RWPE1 (cell line): ENCODE data around the gene BCLAF3.

Experiments used
- CTCF ChIA-PET: fragments of 350-600 bp; sonication (Branson Sonifier 250); formaldehyde crosslinking; extraction: SDS; loops from one replicate; lab custom pipeline; 2021; lab: Yijun Ruan, JAX
- POLR2A ChIA-PET: fragments of 400-600 bp; formaldehyde crosslinking; extraction: SDS; loops from one replicate; lab custom pipeline; 2020; ENCODE audit warnings: antibody characterized with exemption; ENCODE audit not compliant: low non-redundant PET; lab: Yijun Ruan, JAX
- DNase-seq: peaks from one replicate; pipeline ENCODE4 v3.0.0; 2012; ENCODE audit warnings: low spot score
- H3K27ac ChIP-seq: fragments of 450-650 bp; 2 replicates; pipeline ENCODE4 v1.5.1; 2017
- TF ChIP-seq, protein P1 (sequence below): fragments of 450-650 bp; conservative IDR thresholded peaks from 2 replicates; pipeline ENCODE4 v1.5.1; 2017; ENCODE audit warnings: low read depth, mild to moderate bottlenecking

BCLAF3 gene

DNA sequence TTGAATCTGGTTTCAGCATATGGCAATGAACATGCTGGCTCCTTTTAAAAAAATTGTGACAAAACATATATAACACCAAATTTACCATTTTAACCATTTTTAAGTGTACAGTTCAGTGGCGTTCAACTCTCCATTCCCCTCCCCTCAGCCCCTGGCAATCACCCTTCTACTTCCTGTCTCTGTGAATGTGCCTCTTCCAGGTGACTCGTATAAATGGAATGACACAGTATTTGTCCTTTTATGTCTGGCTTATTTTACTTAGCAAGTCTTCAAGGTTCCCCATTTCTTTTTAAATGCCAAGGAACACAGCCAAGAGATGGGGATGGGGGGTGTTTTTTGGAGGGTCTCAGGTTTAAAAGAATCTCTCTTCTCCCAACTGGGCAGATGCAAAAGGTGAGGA is 35.4 kb upstream of the BCLAF3 start:
- CTCF ChIA-PET = interaction anchor here (0.6 kb wide), 1 partner anchor 63 kb away, joined by 3 read pairs; no protein-coding TSS in a partner anchor
- DNase-seq = no peak
- TF ChIP-seq, protein P1, sequence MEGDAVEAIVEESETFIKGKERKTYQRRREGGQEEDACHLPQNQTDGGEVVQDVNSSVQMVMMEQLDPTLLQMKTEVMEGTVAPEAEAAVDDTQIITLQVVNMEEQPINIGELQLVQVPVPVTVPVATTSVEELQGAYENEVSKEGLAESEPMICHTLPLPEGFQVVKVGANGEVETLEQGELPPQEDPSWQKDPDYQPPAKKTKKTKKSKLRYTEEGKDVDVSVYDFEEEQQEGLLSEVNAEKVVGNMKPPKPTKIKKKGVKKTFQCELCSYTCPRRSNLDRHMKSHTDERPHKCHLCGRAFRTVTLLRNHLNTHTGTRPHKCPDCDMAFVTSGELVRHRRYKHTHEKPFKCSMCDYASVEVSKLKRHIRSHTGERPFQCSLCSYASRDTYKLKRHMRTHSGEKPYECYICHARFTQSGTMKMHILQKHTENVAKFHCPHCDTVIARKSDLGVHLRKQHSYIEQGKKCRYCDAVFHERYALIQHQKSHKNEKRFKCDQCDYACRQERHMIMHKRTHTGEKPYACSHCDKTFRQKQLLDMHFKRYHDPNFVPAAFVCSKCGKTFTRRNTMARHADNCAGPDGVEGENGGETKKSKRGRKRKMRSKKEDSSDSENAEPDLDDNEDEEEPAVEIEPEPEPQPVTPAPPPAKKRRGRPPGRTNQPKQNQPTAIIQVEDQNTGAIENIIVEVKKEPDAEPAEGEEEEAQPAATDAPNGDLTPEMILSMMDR = no peak
- no peak overlapping the region for H3K27ac ChIP-seq
- POLR2A ChIA-PET = no interaction called here

DNA sequence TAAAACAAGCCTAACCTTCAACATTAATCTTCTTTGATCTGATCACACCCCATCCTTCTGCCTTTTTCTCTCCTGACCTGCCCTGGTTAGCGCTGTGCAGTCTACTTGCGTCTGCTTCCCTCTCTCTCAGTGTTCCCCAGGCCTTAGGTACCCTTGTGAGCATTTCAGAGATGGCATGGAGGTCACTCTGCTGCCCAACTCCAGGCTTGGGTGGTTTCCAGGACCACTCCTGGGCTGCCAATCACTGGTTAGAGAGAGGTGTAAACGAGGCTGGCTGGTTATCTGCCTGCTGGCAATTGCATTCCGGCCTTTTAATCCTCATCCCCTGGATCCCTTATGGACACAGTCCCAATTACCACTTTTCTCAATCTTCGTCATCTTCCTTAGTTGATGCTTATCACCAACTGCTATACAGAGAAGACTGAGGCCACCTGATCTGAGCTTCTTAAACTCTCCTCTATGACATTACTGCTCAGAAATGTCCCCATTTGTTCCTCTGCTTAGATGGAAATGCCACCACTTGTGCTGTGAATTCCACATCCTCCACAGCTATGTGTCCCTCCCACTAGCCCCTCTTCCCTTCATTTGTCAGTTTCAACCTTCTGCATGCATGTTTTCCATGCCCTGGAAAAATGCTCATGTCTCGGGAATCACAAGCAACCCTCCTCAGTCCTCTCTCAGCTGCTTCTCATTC is 29.0 kb upstream of the BCLAF3 start:
- no peak for DNase-seq
- H3K27ac ChIP-seq = no peak overlapping the region
- CTCF ChIA-PET = interaction anchor here (0.7 kb wide), 1 partner anchor 20 kb away, joined by 3 read pairs; no protein-coding TSS in a partner anchor
- POLR2A ChIA-PET = no interaction called here
- TF ChIP-seq, protein P1 = no peak

DNA sequence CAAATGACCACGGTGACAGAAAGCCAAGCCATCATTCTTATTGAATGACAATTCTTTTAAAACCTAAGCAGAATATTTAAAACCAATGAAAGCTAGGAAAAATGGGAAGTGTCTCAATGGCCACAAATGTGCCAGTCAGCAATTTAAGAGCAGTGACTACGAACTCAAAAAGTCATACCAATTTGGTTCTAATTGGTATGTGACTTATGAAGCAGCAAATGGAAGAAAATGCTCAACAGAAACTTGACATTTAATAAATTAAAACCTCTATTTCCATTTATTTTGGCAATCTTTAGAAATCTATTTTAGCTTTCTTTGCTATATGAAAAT is 25.7 kb upstream of the BCLAF3 start:
- H3K27ac ChIP-seq = no peak overlapping the region
- TF ChIP-seq, protein P1 = no peak
- ChIA-PET POLR2A (no interaction called here), CTCF (no interaction called here)
- no peak for DNase-seq

DNA sequence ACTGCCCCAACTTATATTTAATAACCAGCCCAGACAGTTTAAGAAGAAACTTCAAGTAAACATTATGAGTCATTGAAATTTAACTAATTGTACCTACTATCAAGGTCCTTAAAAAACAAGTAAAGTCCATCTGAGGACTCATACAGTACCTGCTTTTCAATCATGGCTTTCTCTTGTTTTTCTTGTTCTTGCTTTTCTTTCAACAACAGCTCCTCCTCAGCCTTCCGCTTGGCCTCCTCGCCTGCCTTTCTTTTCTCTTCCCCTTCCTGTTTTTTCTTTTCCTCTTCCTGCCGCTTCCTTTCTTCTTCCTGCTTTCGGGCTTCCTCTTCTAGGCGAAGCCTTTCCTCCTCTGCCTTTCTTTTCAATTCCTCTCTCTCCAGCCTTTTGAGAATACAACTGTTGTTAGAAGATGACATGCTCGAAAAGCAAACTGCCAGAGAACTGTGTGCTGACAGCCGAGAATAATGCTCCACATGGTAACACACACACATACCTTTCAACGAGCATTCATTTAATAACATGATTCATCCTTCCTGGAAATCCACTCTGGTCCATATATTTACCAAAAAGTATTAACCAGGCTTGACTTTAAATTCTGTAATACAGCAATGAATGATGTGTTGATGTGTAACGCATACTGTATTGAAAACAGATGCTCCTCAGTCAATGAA is 25.2 kb upstream of the BCLAF3 start:
- ChIA-PET CTCF (no interaction called here), POLR2A (no interaction called here)
- H3K27ac ChIP-seq = no peak overlapping the region
- DNase-seq = no peak
- TF ChIP-seq, protein P1 = no peak

DNA sequence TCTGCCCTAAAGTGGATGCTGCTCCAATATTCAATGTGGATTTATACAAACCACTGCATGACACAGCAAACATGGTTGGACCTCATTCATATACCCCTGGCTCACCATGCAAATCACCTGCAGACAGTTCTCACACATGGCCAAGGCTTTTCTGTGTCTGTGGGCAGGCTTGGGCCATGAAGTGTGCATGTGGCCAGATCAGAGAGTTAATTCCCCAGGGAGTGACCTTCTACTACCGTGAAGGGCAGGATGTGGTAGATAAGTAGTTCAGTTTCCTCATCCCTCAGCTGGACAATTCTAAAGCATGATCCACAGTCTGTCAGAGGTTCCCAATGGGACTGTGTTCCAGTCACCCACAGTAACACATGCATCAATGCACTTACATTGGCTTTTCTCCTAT is 24.6 kb upstream of the BCLAF3 start:
- ChIA-PET CTCF (no interaction called here), POLR2A (no interaction called here)
- DNase-seq = no peak
- H3K27ac ChIP-seq = no peak overlapping the region
- TF ChIP-seq, protein P1 = no peak

DNA sequence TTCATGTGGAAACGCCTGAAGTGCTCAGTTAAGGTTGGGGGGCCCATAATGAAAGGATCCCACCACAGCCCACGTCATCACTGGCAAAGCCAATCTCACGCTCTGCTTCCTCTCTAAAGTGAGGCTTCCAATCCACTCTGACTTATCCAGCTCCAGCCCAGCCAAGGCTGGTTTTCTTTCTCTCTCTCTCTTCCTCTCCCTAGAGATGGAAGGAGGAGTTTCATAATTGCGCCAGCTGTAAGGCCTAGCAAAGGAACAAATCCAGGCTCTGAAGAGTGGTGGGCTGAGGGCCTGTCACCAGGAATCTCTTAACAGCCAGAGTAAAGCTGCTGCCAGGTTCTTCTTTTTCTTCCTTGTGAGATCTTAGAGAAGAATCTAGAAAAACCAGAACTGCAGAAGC is 20.7 kb upstream of the BCLAF3 start:
- DNase-seq = no peak
- POLR2A ChIA-PET = no interaction called here
- CTCF ChIA-PET = interaction anchor here (0.8 kb wide), 1 partner anchor 107 kb away, joined by 4 read pairs; no protein-coding TSS in a partner anchor
- no peak overlapping the region for H3K27ac ChIP-seq
- TF ChIP-seq, protein P1 = no peak
